Spleen (tissue), 11 donors: ENCODE results near the gene NFIA. TPM values are rescaled to one million over a fixed set of nuclear protein-coding genes. Genes with fewer than 3 reads are reported as not detected.

ENCODE experiments used
- DNase-seq: peaks from one replicate; pipeline ENCODE4 v3.0.0-alpha.2; 2020
- H3K27ac ChIP-seq, 8 donors: fragments of 200-600 bp; sonication (generic) in 7 of 8; 1 replicate in 4 of 8; 2 replicates in 4 of 8; pipeline versions ENCODE4 v1.5.0 to v1.8.0; 2016 to 2021; ENCODE audit warnings: inconsistent platforms in 4 of 8, mild to moderate bottlenecking in 4 of 8, moderate library complexity in 1 of 8
- H3K27me3 ChIP-seq, 7 donors: fragments of 200-600 bp; sonication (generic) in 6 of 7; replicated peaks in 1 of 7; 1 replicate in 4 of 7; 2 replicates in 3 of 7; pipeline versions ENCODE4 v1.5.0 to v1.8.0; 2016 to 2021; ENCODE audit warnings: inconsistent platforms in 3 of 7, mild to moderate bottlenecking in 1 of 7
- H3K36me3 ChIP-seq, 6 donors: fragments of 200-600 bp; sonication (generic) in 5 of 6; 1 replicate in 4 of 6; 2 replicates in 2 of 6; pipeline versions ENCODE4 v1.5.0 to v1.8.0; 2016 to 2021; ENCODE audit warnings: inconsistent platforms in 2 of 6
- H3K4me1 ChIP-seq, 6 donors: fragments of 200-600 bp; sonication (generic) in 5 of 6; 1 replicate in 3 of 6; 2 replicates in 3 of 6; pipeline versions ENCODE4 v1.5.0 to v1.8.0; 2016 to 2021; ENCODE audit warnings: inconsistent platforms in 3 of 6
- H3K4me3 ChIP-seq, 8 donors: fragments of 200-600 bp; sonication (generic) in 7 of 8; 1 replicate in 4 of 8; 2 replicates in 4 of 8; pipeline versions ENCODE4 v1.5.0 to v1.8.0; 2016 to 2021; ENCODE audit warnings: inconsistent platforms in 4 of 8, mild to moderate bottlenecking in 4 of 8, moderate library complexity in 2 of 8
- H3K9me3 ChIP-seq, 8 donors: fragments of 200-600 bp; sonication (generic) in 7 of 8; 1 replicate in 4 of 8; 2 replicates in 4 of 8; pipeline versions ENCODE4 v1.5.0 to v1.8.0; 2016 to 2021; ENCODE audit warnings: inconsistent platforms in 4 of 8
- CTCF ChIP-seq, 11 experiments: fragments of 200-600 bp in 7 of 11; fragments of 450-650 bp in 4 of 11; sonication (generic) in 4 of 11; IDR thresholded peaks in 8 of 11; conservative IDR thresholded peaks in 3 of 11; 1 replicate in 7 of 11; 2 replicates in 4 of 11; pipeline versions ENCODE4 v1.4.0 to v1.8.0; 2016 to 2021; ENCODE audit warnings: antibody characterized with exemption in 11 of 11, inconsistent platforms in 4 of 11, mild to moderate bottlenecking in 1 of 11
- POLR2A ChIP-seq, 3 donors: fragments of 450-650 bp; IDR thresholded peaks; one replicate each; pipeline ENCODE4 v1.5.1; 2017; ENCODE audit warnings: antibody characterized with exemption in 3 of 3, mild to moderate bottlenecking in 1 of 3
- POLR2AphosphoS5 ChIP-seq, 3 donors: sonication (generic); formaldehyde crosslinking; IDR thresholded peaks; one replicate each; pipeline ENCODE4 v1.5.1; 2017; ENCODE audit warnings: antibody characterized with exemption in 3 of 3
- WGBS, 5 donors: extraction: QIAGEN DNeasy Blood & Tissue Kit in 3 of 5; methylation state at CpG; one replicate each; pipeline versions ENCODE4 v1.1.5 to v1.1.7; 2013 to 2018; 5-methylcytosine and 5-hydroxymethylcytosine counted together
- intact Hi-C: fragments of 100-400 bp; cut with DNase I; formaldehyde crosslinking; loops from one replicate; pipeline ENCODE4 v1.15.0; 2023; ENCODE audit warnings: low total_unique reads
- polyA plus RNA-seq, 3 donors: library from polyadenylated mRNA; stranded (reverse); fragments of 200-250 nt; gene quantifications; one replicate each; pipeline ENCODE4 v1.2.1, GENCODE V29; 2013
- total RNA-seq, 7 donors: library from RNA; depleted of rRNA in 3 of 7; stranded (reverse); fragments of >200 nt in 3 of 7; fragmentation: NEBNext Ultra II Directional in 4 of 7; extraction: Animal tissue kit (Norgen Biotek cat#: 25700) in 4 of 7; gene quantifications; one replicate each; pipeline versions ENCODE4 v1.1.0 to v1.2.1, GENCODE V29; 2016 to 2021
- donor health status: healthy with polysubstance abuse.
- donor health status: DM: no; HTN: no; CAD: no; lungs with moderate emphysema.
- donor health status: DM: no; HTN: no; CAD: no.
- donor health status: Bipolar disorder and iron deficiency.
- donor health status: healthy.
- donor health status: DM: no; HTN: no; CAD: no.
- donor health status: DM: yes; HTN: yes; CAD: no.

NFIA gene
- total and polyA plus RNA-seq, 10 donors = 3.1 to 76.8 (median 35.5) TPM

DNA sequence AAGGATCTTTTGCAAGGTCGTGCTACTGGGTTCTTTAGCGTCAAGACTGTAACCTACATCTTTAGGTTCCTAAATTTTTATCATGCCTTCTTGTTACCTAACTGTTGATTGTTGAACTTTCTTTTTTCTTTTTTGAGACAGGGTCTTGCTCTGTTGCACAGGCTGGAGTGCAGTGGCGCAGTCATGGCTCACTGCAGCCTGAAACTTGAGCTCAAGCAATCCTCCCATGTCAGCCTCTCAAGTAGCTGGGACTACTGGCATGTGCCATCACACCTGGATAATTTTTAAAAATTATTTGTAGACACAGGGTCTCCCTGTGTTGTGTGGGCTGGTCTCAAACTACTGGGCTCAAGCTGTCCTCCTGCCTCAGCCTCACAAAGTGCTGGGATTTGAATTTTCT lies 52.9 kb downstream of the NFIA start:
- H3K27me3 ChIP-seq = no peaks in the 10 kb centered on the region
- peaks cover 0 to 41% (median 20%) of the 10 kb centered on the region in 6 donors for H3K4me1 ChIP-seq
- WGBS, 5 donors = 84 to 94% (median 91%) methylated on average over 3 of the region's 3 CpGs
- no peak overlapping the region for H3K27ac ChIP-seq
- intact Hi-C loops = no loop called here
- no peaks in the 10 kb centered on the region for H3K36me3 ChIP-seq
- no peak overlapping the region for H3K4me3 ChIP-seq
- H3K9me3 ChIP-seq = no peaks in the 10 kb centered on the region
- no peak for DNase-seq
- TF ChIP-seq POLR2AphosphoS5 (IDR thresholded peaks at IDR 0.05) (no peak), POLR2A (IDR thresholded peaks at IDR 0.05) (no peak), CTCF (IDR thresholded peaks at IDR 0.05 in 8 of 11, conservative IDR thresholded peaks at IDR 0.05 in 3 of 11) (no peak)

DNA sequence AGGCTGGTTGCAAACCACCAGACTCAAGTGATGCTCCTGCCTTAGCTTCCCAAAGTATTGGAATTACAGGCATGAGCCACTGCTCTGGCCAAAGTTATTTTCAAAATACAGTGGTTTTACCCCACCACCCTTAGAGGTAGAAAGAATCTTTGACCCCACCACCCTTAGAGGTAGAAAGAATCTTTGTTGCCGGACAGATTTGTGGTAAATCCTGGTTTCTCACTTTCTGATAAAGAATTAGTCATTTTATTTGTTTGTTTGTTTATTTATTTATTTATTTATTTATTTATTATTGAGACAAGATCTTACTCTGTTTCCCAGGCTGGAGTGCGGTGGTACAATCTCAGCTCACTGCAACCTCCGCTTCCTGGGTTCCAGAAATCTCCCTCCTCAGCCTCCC lies 55.9 kb downstream of the NFIA start:
- no peaks in the 10 kb centered on the region for H3K9me3 ChIP-seq
- no peaks in the 10 kb centered on the region for H3K36me3 ChIP-seq
- H3K27me3 ChIP-seq = no peaks in the 10 kb centered on the region
- WGBS, 5 donors = 93 to 100% (median 96%) methylated on average over 3 of the region's 3 CpGs
- DNase-seq = no peak
- no peak for TF ChIP-seq POLR2A (IDR thresholded peaks at IDR 0.05)
- TF ChIP-seq CTCF (IDR thresholded peaks at IDR 0.05 in 8 of 11, conservative IDR thresholded peaks at IDR 0.05 in 3 of 11) = no peak
- TF ChIP-seq POLR2AphosphoS5 (IDR thresholded peaks at IDR 0.05) = no peak
- intact Hi-C loops = no loop called here
- H3K4me1 ChIP-seq = peaks cover 0 to 44% (median 25%) of the 10 kb centered on the region in 6 donors
- H3K27ac ChIP-seq = no peak overlapping the region
- no peak overlapping the region for H3K4me3 ChIP-seq

- Histone ChIP-seq H3K9me3 (no peaks in the 10 kb centered on the region), H3K4me3 (no peak overlapping the region), H3K27me3 (no peaks in the 10 kb centered on the region), H3K36me3 (no peaks in the 10 kb centered on the region), H3K27ac (no peak overlapping the region), H3K4me1 (peaks cover 0 to 39% (median 25%) of the 10 kb centered on the region in 6 donors)
- intact Hi-C loops = no loop called here
- TF ChIP-seq CTCF (IDR thresholded peaks at IDR 0.05 in 8 of 11, conservative IDR thresholded peaks at IDR 0.05 in 3 of 11) (no peak), POLR2A (IDR thresholded peaks at IDR 0.05) (no peak), POLR2AphosphoS5 (IDR thresholded peaks at IDR 0.05) (no peak)
- WGBS, 5 donors = 70 to 85% (median 78%) methylated on average over 15 of the region's 15 CpGs
- DNase-seq = no peak
Observed at GRCh38 chr1:61138921-61139774, 56.8 kb downstream of the NFIA start.

- H3K36me3 ChIP-seq = no peaks in the 10 kb centered on the region
- WGBS, 5 donors = 69 to 84% (median 73%) methylated on average over 7 of the region's 7 CpGs
- H3K27ac ChIP-seq = no peak overlapping the region
Observed at GRCh38 chr1:61139775-61140549, 57.6 kb downstream of the NFIA start.

More at GRCh38 chr1:61139775-61140549, 57.6 kb downstream of the NFIA start:
- TF ChIP-seq CTCF (IDR thresholded peaks at IDR 0.05 in 8 of 11, conservative IDR thresholded peaks at IDR 0.05 in 3 of 11) (no peak), POLR2A (IDR thresholded peaks at IDR 0.05) (no peak), POLR2AphosphoS5 (IDR thresholded peaks at IDR 0.05) (no peak)
- Histone ChIP-seq H3K9me3 (no peaks in the 10 kb centered on the region), H3K4me3 (no peak overlapping the region), H3K4me1 (peaks cover 0 to 39% (median 25%) of the 10 kb centered on the region in 6 donors), H3K27me3 (no peaks in the 10 kb centered on the region)
- intact Hi-C loops = no loop called here
- DNase-seq = no peak
